Lower lobe of right lung (tissue), 2 donors: ENCODE results near the gene GDPGP1. TPM values are rescaled to one million over a fixed set of nuclear protein-coding genes. Genes with fewer than 3 reads are reported as not detected.
A peak's percentile ranks its signal among the peaks of the same experiment; 100 is the strongest.

Experiments used
- ATAC-seq, 2 donors: fragments of 200-7000 bp; cut with Tn5 transposase; one replicate each; pipeline ENCODE4 v1.9.1; 2020 to 2022; ENCODE audit warnings: mild to moderate bottlenecking in 2 of 2, moderate library complexity in 2 of 2
- DNase-seq: peaks from one replicate; pipeline ENCODE4 v3.0.0-alpha.2; 2020
- H3K27ac ChIP-seq: fragments of 200-600 bp; one replicate; pipeline ENCODE4 v1.8.0; 2022
- H3K27me3 ChIP-seq: fragments of 200-600 bp; one replicate; pipeline ENCODE4 v1.8.0; 2022; ENCODE audit warnings: low read depth
- H3K36me3 ChIP-seq: fragments of 200-600 bp; one replicate; pipeline ENCODE4 v1.8.0; 2022; ENCODE audit warnings: mild to moderate bottlenecking
- H3K4me1 ChIP-seq: fragments of 200-600 bp; one replicate; pipeline ENCODE4 v1.8.0; 2022
- H3K4me3 ChIP-seq: fragments of 200-600 bp; one replicate; pipeline ENCODE4 v1.8.0; 2022; ENCODE audit warnings: mild to moderate bottlenecking
- H3K9me3 ChIP-seq: fragments of 200-600 bp; one replicate; pipeline ENCODE4 v1.8.0; 2022
- intact Hi-C: fragments of 100-400 bp; cut with DNase I; formaldehyde crosslinking; loops from one replicate; pipeline ENCODE4 v1.11.0; 2022
- total RNA-seq: library from RNA; stranded (reverse); fragmentation: NEBNext Ultra II Directional; extraction: Animal tissue kit (Norgen Biotek cat#: 25700); gene quantifications from one replicate; pipeline ENCODE4 v1.2.1, GENCODE V29; 2021
- TF ChIP-seq, protein P1 (sequence below): fragments of 200-600 bp; IDR thresholded peaks from one replicate; pipeline ENCODE4 v1.8.0; 2022; ENCODE audit warnings: antibody characterized with exemption, mild to moderate bottlenecking
- donor health status: DM: no; HTN: yes; CAD: no; lungs with severe emphysema.

GDPGP1 gene
- total RNA-seq, 1 donor from 2014 or later = 13.1 TPM

DNA sequence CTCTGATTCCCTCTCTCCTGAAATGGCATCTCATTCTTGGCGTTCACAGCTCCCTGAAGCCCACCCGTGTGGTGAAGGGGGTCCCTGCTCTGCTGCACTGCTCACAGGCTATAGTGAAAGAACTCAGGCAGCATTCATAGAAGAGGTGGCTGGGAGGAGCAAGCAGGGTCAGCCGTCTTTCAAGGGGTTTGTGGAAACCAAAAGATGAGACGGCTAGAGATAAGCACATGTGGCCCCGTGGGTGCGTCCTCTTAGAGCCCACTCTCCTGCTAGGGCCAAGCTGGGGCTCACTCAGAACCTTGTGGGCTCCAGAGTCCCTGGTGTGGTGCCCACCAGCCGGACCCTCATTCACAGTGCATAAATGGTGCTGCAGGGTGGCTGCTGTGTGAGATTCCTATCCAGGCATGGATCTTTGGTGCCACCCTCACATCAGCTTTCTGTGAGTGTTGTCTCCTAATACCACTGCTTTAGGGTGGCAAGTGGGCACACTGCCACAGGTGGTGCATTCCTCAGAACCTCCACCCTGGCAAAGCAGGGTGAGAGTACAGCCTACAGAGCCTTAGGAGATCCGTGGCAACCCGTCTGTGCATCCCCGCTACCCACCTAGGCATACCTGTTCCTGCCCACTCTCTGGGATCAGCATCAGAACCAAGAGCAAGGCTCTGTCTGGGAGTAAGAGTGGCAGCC is 44.1 kb upstream of the GDPGP1 start:
- TF ChIP-seq, protein P1, sequence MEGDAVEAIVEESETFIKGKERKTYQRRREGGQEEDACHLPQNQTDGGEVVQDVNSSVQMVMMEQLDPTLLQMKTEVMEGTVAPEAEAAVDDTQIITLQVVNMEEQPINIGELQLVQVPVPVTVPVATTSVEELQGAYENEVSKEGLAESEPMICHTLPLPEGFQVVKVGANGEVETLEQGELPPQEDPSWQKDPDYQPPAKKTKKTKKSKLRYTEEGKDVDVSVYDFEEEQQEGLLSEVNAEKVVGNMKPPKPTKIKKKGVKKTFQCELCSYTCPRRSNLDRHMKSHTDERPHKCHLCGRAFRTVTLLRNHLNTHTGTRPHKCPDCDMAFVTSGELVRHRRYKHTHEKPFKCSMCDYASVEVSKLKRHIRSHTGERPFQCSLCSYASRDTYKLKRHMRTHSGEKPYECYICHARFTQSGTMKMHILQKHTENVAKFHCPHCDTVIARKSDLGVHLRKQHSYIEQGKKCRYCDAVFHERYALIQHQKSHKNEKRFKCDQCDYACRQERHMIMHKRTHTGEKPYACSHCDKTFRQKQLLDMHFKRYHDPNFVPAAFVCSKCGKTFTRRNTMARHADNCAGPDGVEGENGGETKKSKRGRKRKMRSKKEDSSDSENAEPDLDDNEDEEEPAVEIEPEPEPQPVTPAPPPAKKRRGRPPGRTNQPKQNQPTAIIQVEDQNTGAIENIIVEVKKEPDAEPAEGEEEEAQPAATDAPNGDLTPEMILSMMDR = no peak
- ATAC-seq = no peak
- Histone ChIP-seq H3K36me3 (no peaks in the 10 kb centered on the region), H3K27me3 (no peaks in the 10 kb centered on the region), H3K9me3 (no peaks in the 10 kb centered on the region), H3K4me1 (peaks cover 60% of the 10 kb centered on the region), H3K27ac (no peak overlapping the region), H3K4me3 (no peak overlapping the region)
- no peak for DNase-seq
- intact Hi-C loops = no loop called here

DNA sequence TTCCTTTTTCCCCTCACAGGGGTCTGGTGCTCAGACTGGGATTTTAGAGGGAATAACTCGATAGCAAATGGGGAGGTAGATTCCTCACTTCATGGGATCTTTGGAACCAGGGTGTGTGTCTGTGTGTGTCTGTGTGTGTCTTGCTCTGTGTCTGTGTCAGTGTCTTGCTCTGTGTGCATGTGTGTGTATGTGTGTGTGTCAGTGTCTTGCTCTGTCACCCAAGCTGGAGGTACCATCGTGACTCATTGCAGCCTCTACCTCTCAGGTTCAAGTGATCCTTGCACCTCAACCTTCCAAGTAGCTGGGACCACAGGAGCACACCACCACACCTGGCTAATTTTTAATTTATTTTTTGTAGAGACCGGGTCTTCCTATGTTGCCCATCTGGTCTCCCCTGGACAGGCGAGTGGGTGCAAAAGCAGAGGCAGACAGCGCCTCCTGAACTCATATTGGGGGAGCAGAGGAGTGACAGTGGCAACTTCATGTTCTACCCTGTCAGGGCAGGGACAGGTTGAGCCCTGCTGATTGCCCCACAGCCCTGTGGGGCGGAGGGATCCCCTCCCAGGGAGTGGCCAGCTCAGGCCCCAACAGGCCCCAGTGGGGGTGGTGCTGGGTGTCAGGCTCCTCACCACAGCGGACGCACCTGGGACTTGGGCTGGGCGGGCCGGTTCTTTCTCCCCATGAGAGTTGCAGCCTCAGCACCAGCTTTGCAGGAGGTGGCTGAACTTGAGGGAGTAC is 43.2 kb upstream of the GDPGP1 start:
- no peaks in the 10 kb centered on the region for H3K9me3 ChIP-seq
- TF ChIP-seq, protein P1 = no peak
- intact Hi-C loops = no loop called here
- H3K4me3 ChIP-seq = no peak overlapping the region
- DNase-seq (no peak), ATAC-seq (peak; percentile 6 to 69)
- peak overlapping the region; percentile 53 for H3K27ac ChIP-seq
- H3K36me3 ChIP-seq = no peaks in the 10 kb centered on the region
- no peaks in the 10 kb centered on the region for H3K27me3 ChIP-seq
- H3K4me1 ChIP-seq = peaks cover 59% of the 10 kb centered on the region

DNA sequence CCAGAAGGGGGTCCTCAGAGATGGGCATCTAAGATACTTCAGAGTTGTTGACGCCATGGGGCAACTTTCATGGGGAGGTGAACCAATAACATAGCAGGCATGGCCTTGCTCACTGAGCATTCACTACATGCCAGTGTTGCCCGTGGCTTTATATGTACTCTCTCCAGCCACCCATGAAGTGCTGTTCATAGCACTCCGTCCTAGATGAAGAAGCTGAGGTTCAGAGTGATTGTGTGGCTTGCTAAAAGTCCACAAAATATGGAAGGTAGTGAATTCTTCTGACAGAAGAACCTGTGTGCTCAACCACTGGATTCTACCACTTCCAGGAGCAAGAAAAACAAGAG is 42.7 kb upstream of the GDPGP1 start:
- no peaks in the 10 kb centered on the region for H3K9me3 ChIP-seq
- intact Hi-C loops = no loop called here
- peak overlapping the region; percentile 53 for H3K27ac ChIP-seq
- no peak overlapping the region for H3K4me3 ChIP-seq
- H3K4me1 ChIP-seq = peaks cover 54% of the 10 kb centered on the region
- ATAC-seq (peak; percentile 6 to 7), DNase-seq (no peak)
- H3K36me3 ChIP-seq = no peaks in the 10 kb centered on the region
- TF ChIP-seq, protein P1 = no peak
- no peaks in the 10 kb centered on the region for H3K27me3 ChIP-seq

- Histone ChIP-seq H3K9me3 (no peaks in the 10 kb centered on the region), H3K4me3 (no peak overlapping the region), H3K27ac (peak overlapping the region; percentile 53), H3K36me3 (no peaks in the 10 kb centered on the region), H3K27me3 (no peaks in the 10 kb centered on the region), H3K4me1 (peaks cover 50% of the 10 kb centered on the region)
- TF ChIP-seq, protein P1 = no peak
- DNase-seq (peak; percentile 75), ATAC-seq (peak; percentile 57 to 82)
- intact Hi-C loops = no loop called here
Measured at GRCh38 chr15:90191794-90192509, 42.1 kb upstream of the GDPGP1 start.

- TF ChIP-seq, protein P1 = no peak
- H3K9me3 ChIP-seq = no peaks in the 10 kb centered on the region
- intact Hi-C loops = no loop called here
- H3K36me3 ChIP-seq = no peaks in the 10 kb centered on the region
- H3K4me1 ChIP-seq = peaks cover 43% of the 10 kb centered on the region
- H3K27me3 ChIP-seq = no peaks in the 10 kb centered on the region
- peak overlapping the region; percentile 53 for H3K27ac ChIP-seq
- ATAC-seq (peak in 1 of 2 donors; percentile 41), DNase-seq (no peak)
- no peak overlapping the region for H3K4me3 ChIP-seq
Measured at GRCh38 chr15:90192961-90193786, 40.8 kb upstream of the GDPGP1 start.
